ENCODE results near the gene TTBK1. TPM values are rescaled to one million over a fixed set of nuclear protein-coding genes. Genes with fewer than 3 reads are reported as not detected.

TTBK1 gene
- total and polyA plus RNA-seq, 9 donors = 0.03 to 0.11 (median 0.06) TPM; not detected in 6

GRCh38 chr6:43205849-43206248, 37.4 kb upstream of the TTBK1 start:
- DNase-seq = peak in 1 of 5 donors; percentile 7
- WGBS, 3 donors = 92 to 95% (median 95%) methylated on average over 10 of the region's 10 CpGs
- TF ChIP-seq POLR2A (IDR thresholded peaks at IDR 0.05) (no peak), EP300 (IDR thresholded peaks at IDR 0.05) (no peak)
- TF ChIP-seq, protein P1, sequence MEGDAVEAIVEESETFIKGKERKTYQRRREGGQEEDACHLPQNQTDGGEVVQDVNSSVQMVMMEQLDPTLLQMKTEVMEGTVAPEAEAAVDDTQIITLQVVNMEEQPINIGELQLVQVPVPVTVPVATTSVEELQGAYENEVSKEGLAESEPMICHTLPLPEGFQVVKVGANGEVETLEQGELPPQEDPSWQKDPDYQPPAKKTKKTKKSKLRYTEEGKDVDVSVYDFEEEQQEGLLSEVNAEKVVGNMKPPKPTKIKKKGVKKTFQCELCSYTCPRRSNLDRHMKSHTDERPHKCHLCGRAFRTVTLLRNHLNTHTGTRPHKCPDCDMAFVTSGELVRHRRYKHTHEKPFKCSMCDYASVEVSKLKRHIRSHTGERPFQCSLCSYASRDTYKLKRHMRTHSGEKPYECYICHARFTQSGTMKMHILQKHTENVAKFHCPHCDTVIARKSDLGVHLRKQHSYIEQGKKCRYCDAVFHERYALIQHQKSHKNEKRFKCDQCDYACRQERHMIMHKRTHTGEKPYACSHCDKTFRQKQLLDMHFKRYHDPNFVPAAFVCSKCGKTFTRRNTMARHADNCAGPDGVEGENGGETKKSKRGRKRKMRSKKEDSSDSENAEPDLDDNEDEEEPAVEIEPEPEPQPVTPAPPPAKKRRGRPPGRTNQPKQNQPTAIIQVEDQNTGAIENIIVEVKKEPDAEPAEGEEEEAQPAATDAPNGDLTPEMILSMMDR (IDR thresholded peaks at IDR 0.05) = no peak
- H3K9me3 ChIP-seq = no peaks in the 10 kb centered on the region
- no peak overlapping the region for H3K4me3 ChIP-seq
- no peaks in the 10 kb centered on the region for H3K27me3 ChIP-seq
- H3K27ac ChIP-seq = no peak overlapping the region
- no peaks in the 10 kb centered on the region for H3K36me3 ChIP-seq
- no peaks in the 10 kb centered on the region for H3K4me1 ChIP-seq (ENCODE audit: insufficient read depth)
- intact Hi-C loops (cut with DNase I) = no loop called here

DNA sequence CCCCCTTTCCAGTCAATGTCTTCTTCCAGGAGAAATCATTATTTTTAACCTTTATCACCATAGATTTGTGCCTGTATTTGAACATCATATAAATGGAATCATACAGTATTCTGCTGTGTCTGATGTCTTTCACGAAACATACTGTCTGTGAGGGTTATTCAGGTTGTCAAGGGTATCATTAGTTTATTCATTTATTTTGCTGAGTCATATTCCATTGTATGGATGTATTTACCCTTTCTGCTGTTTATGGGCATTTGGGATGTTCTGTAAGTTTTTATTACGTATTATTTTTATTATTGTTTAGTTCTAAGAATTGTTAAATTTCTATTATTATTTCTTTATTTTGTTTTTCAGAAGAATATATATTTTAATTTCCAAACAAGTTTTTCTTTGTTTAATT, 36.0 kb upstream of the TTBK1 start:
- TF ChIP-seq EP300 (IDR thresholded peaks at IDR 0.05) (no peak), POLR2A (IDR thresholded peaks at IDR 0.05) (no peak)
- TF ChIP-seq, protein P1 (IDR thresholded peaks at IDR 0.05) = no peak
- Histone ChIP-seq H3K27ac (no peak overlapping the region), H3K36me3 (no peaks in the 10 kb centered on the region), H3K4me3 (no peak overlapping the region), H3K27me3 (no peaks in the 10 kb centered on the region), H3K9me3 (no peaks in the 10 kb centered on the region), H3K4me1 (ENCODE audit: insufficient read depth) (no peaks in the 10 kb centered on the region)
- 87 to 95% (median 93%) methylated on average over 2 of the region's 2 CpGs for WGBS, 3 donors
- intact Hi-C loops (cut with DNase I) = no loop called here
- no peak for DNase-seq

- no peak for TF ChIP-seq EP300 (IDR thresholded peaks at IDR 0.05)
- TF ChIP-seq POLR2A (IDR thresholded peaks at IDR 0.05) = no peak
- TF ChIP-seq, protein P1 (IDR thresholded peaks at IDR 0.05) = no peak
- intact Hi-C loops (cut with DNase I) = no loop called here
- no peaks in the 10 kb centered on the region for H3K36me3 ChIP-seq
These were observed 31.3 kb upstream of the TTBK1 start for GRCh38 chr6:43211955-43212354.

GRCh38 chr6:43213431-43213830, 29.9 kb upstream of the TTBK1 start:
- Histone ChIP-seq H3K36me3 (no peaks in the 10 kb centered on the region), H3K27me3 (no peaks in the 10 kb centered on the region), H3K4me3 (no peak overlapping the region), H3K9me3 (no peaks in the 10 kb centered on the region), H3K4me1 (ENCODE audit: insufficient read depth) (no peaks in the 10 kb centered on the region), H3K27ac (no peak overlapping the region)
- intact Hi-C loops (cut with DNase I) = no loop called here
- 81 to 83% (median 82%) methylated on average over 11 of the region's 11 CpGs for WGBS, 3 donors
- TF ChIP-seq POLR2A (IDR thresholded peaks at IDR 0.05) (no peak), EP300 (IDR thresholded peaks at IDR 0.05) (no peak)
- TF ChIP-seq, protein P1 (IDR thresholded peaks at IDR 0.05) = no peak
- peak in 1 of 5 donors; percentile 6 for DNase-seq

More at GRCh38 chr6:43211955-43212354, 31.3 kb upstream of the TTBK1 start:
- Histone ChIP-seq H3K27ac (no peak overlapping the region), H3K9me3 (no peaks in the 10 kb centered on the region), H3K4me3 (no peak overlapping the region), H3K4me1 (ENCODE audit: insufficient read depth) (no peaks in the 10 kb centered on the region), H3K27me3 (no peaks in the 10 kb centered on the region)
- WGBS, 3 donors = 81 to 88% (median 81%) methylated on average over 1 of the region's 1 CpG
- DNase-seq = no peak
